ENCODE results near the gene FAM170A. TPM values are rescaled to one million over a fixed set of nuclear protein-coding genes. Genes with fewer than 3 reads are reported as not detected.

The FAM170A gene
- total RNA-seq, 6 experiments from 2014 or later, result 0.19 to 0.24 TPM; not detected in 4

Other genes starting within 250 kb of the FAM170A start
- gene HSD17B4, start 177.1 kb upstream of the FAM170A start, total RNA-seq, result 100 to 1,000 TPM; 380 to 571 (median 473) TPM